CD8-positive, alpha-beta memory T cell (primary cell): ENCODE data around the gene GIMAP7. TPM values are rescaled to one million over a fixed set of nuclear protein-coding genes. Genes with fewer than 3 reads are reported as not detected.
"Not testable (repeated sequence)": the region's sequence is repeated elsewhere in the genome, so short reads cannot be mapped to it uniquely, and the experiment has no call there.

ENCODE experiments used
- CTCF ChIA-PET: fragments of 350-600 bp; sonication (Branson Sonifier 250); formaldehyde crosslinking; loops from one replicate; lab custom pipeline; 2021; ENCODE audit warnings: antibody characterized with exemption; lab: Charles Lee
- POLR2A ChIA-PET: fragments of 350-600 bp; sonication (Branson Sonifier 250); formaldehyde crosslinking; loops from one replicate; lab custom pipeline; 2021; ENCODE audit warnings: antibody characterized with exemption; lab: Charles Lee
- DNase-seq, 5 donors: peaks; one replicate each; pipeline versions ENCODE4 v3.0.0 to v3.0.0-alpha.2; 2020 to 2022; ENCODE audit warnings: mixed read lengths in 1 of 5
- H3K27ac ChIP-seq: one replicate; pipeline ENCODE4 v1.7.0; 2013; ENCODE audit warnings: low read depth, mild to moderate bottlenecking, low read length, moderate library complexity
- H3K27me3 ChIP-seq: 2 replicates; pipeline ENCODE4 v1.7.0; 2013; ENCODE audit warnings: low read length, mild to moderate bottlenecking; ENCODE audit not compliant: insufficient read depth, poor library complexity, severe bottlenecking
- H3K36me3 ChIP-seq: 2 replicates; pipeline ENCODE4 v1.7.0; 2013; ENCODE audit warnings: mild to moderate bottlenecking, low read length, moderate library complexity; ENCODE audit not compliant: insufficient read depth
- H3K4me1 ChIP-seq: 2 replicates; pipeline ENCODE4 v1.7.0; 2013; ENCODE audit warnings: mild to moderate bottlenecking, low read length, moderate library complexity; ENCODE audit not compliant: insufficient read depth
- H3K4me3 ChIP-seq: 2 replicates; pipeline ENCODE4 v1.7.0; 2013; ENCODE audit warnings: mild to moderate bottlenecking, low read length
- H3K9me3 ChIP-seq: 2 replicates; pipeline ENCODE4 v1.7.0; 2013; ENCODE audit warnings: mild to moderate bottlenecking, low read length
- H3K27ac Mint-ChIP-seq, 8 donors: one replicate each; pipeline ENCODE4 v1.8.0; 2020 to 2021; ENCODE audit warnings: mixed read lengths in 8 of 8, mild to moderate bottlenecking in 6 of 8, inconsistent platforms in 3 of 8, moderate library complexity in 3 of 8
- H3K27me3 Mint-ChIP-seq, 2 donors: one replicate each; pipeline ENCODE4 v1.8.0; 2020 to 2021; ENCODE audit warnings: mixed read lengths in 2 of 2, mild to moderate bottlenecking in 1 of 2, moderate library complexity in 1 of 2
- H3K36me3 Mint-ChIP-seq, 3 donors: one replicate each; pipeline ENCODE4 v1.8.0; 2020 to 2021; ENCODE audit warnings: mixed read lengths in 3 of 3, inconsistent platforms in 1 of 3, mild to moderate bottlenecking in 1 of 3
- H3K4me1 Mint-ChIP-seq, 3 donors: one replicate each; pipeline ENCODE4 v1.8.0; 2020 to 2021; ENCODE audit warnings: mixed read lengths in 3 of 3, inconsistent platforms in 1 of 3, mild to moderate bottlenecking in 1 of 3
- H3K4me3 Mint-ChIP-seq, 7 donors: one replicate each; pipeline ENCODE4 v1.8.0; 2020 to 2021; ENCODE audit warnings: mixed read lengths in 7 of 7, mild to moderate bottlenecking in 6 of 7, moderate library complexity in 4 of 7, inconsistent platforms in 2 of 7
- H3K9me3 Mint-ChIP-seq, 5 donors: one replicate each; pipeline ENCODE4 v1.8.0; 2020 to 2022; ENCODE audit warnings: mixed read lengths in 5 of 5, mild to moderate bottlenecking in 3 of 5, moderate library complexity in 2 of 5, inconsistent platforms in 1 of 5
- polyA plus RNA-seq: library from polyadenylated mRNA; unstranded; fragments of 300-500 nt; fragmentation: Illumina TruSeq; gene quantifications from one replicate; pipeline ENCODE4 v1.2.3, GENCODE V29; 2021
- total RNA-seq, 2 experiments: library from RNA; stranded (reverse); gene quantifications; one replicate each; pipeline ENCODE4 v1.2.3, GENCODE V29; 2021

Gene GIMAP7
- total and polyA plus RNA-seq, 3 experiments from 2014 or later = 47.3 to 861 (median 51.4) TPM

- no peaks in the 10 kb centered on the region for H3K27me3 ChIP-seq
- ChIA-PET POLR2A (interaction anchor here (0.5 to 6.6 kb wide), 10 partner anchors 8 to 235 kb away, joined by 3 to 76 read pairs (median 4); partner anchors contain the start of gene GIMAP8), CTCF (interaction anchor here (1.4 to 4.2 kb wide), 3 partner anchors 44 to 70 kb away, joined by 4 to 31 read pairs (median 8); partner anchors contain the start of genes GIMAP4 and GIMAP8)
- peak in 1 of 5 donors; percentile 47 for DNase-seq
- Mint-ChIP-seq H3K4me3 (peak overlapping the region; percentile 96 to 100 (median 100)), H3K4me1 (peaks cover 40 to 51% (median 43%) of the 10 kb centered on the region in 3 donors), H3K36me3 (peaks cover 43 to 72% (median 60%) of the 10 kb centered on the region in 3 donors), H3K27me3 (no peaks in the 10 kb centered on the region), H3K27ac (peak overlapping the region; percentile 76 to 97 (median 90)), H3K9me3 (peaks cover 11 to 34% (median 27%) of the 10 kb centered on the region in 5 donors)
- peaks cover 19% of the 10 kb centered on the region for H3K36me3 ChIP-seq
- peak overlapping the region; percentile 65 for H3K4me3 ChIP-seq
- H3K4me1 ChIP-seq = peaks cover 22% of the 10 kb centered on the region
- peak overlapping the region; percentile 38 for H3K27ac ChIP-seq
- peaks cover 8% of the 10 kb centered on the region for H3K9me3 ChIP-seq
Observed at GRCh38 chr7:150520145-150520544, 5.5 kb downstream of the GIMAP7 start.

- Histone ChIP-seq H3K36me3 (peaks cover 19% of the 10 kb centered on the region), H3K9me3 (peaks cover 12% of the 10 kb centered on the region), H3K4me1 (peaks cover 30% of the 10 kb centered on the region)
- Mint-ChIP-seq H3K9me3 (peaks cover 27 to 53% (median 50%) of the 10 kb centered on the region in 5 donors), H3K27ac (peak overlapping the region; percentile 74 to 97 (median 87)), H3K36me3 (peaks cover 32 to 63% (median 54%) of the 10 kb centered on the region in 3 donors), H3K4me1 (peaks cover 62 to 74% (median 65%) of the 10 kb centered on the region in 3 donors), H3K4me3 (peak overlapping the region; percentile 40 to 100 (median 99))
- H3K4me3 ChIP-seq, POLR2A ChIA-PET, H3K27ac ChIP-seq, DNase-seq, H3K27me3 Mint-ChIP-seq, H3K27me3 ChIP-seq: not testable (repeated sequence)
- CTCF ChIA-PET = interaction anchor here (0.7 kb wide), 1 partner anchor 25 kb away, joined by 3 read pairs; no protein-coding TSS in a partner anchor
Observed at GRCh38 chr7:150522931-150523330, 8.3 kb downstream of the GIMAP7 start.

GRCh38 chr7:150524018-150524417 is 9.3 kb downstream of the GIMAP7 start:
- ChIA-PET POLR2A (interaction anchor here (1.8 kb wide), 1 partner anchor 222 kb away, joined by 4 read pairs; no protein-coding TSS in a partner anchor), CTCF (interaction anchor here (1.2 to 2.5 kb wide), 2 partner anchors 44 to 73 kb away, joined by 3 to 9 read pairs; partner anchors contain the start of genes GIMAP4 and GIMAP8)
- H3K36me3 ChIP-seq = peaks cover 19% of the 10 kb centered on the region
- Mint-ChIP-seq H3K27me3 (no peaks in the 10 kb centered on the region), H3K9me3 (peaks cover 29 to 64% (median 60%) of the 10 kb centered on the region in 5 donors), H3K4me3 (peak overlapping the region in 6 of 7 donors; percentile 53 to 100 (median 94)), H3K27ac (peak overlapping the region; percentile 54 to 97 (median 87)), H3K4me1 (peaks cover 68 to 77% (median 71%) of the 10 kb centered on the region in 3 donors), H3K36me3 (peaks cover 29 to 66% (median 46%) of the 10 kb centered on the region in 3 donors)
- peaks cover 20% of the 10 kb centered on the region for H3K9me3 ChIP-seq
- DNase-seq = no peak
- H3K27ac ChIP-seq = no peak overlapping the region
- H3K4me3 ChIP-seq = no peak overlapping the region
- H3K4me1 ChIP-seq = peaks cover 30% of the 10 kb centered on the region
- H3K27me3 ChIP-seq = no peaks in the 10 kb centered on the region

- H3K4me3 ChIP-seq = no peak overlapping the region
- H3K27ac Mint-ChIP-seq = no peak overlapping the region
- peaks cover 22 to 32% (median 25%) of the 10 kb centered on the region in 3 donors for H3K4me1 Mint-ChIP-seq
- H3K27me3 ChIP-seq = no peaks in the 10 kb centered on the region
- H3K36me3 ChIP-seq = no peaks in the 10 kb centered on the region
- H3K9me3 Mint-ChIP-seq = peaks cover 32 to 67% (median 57%) of the 10 kb centered on the region in 5 donors
- H3K27me3 Mint-ChIP-seq = no peaks in the 10 kb centered on the region
- ChIA-PET CTCF (interaction anchor here (1.7 kb wide), 1 partner anchor 83 kb away, joined by 4 read pairs; no protein-coding TSS in a partner anchor), POLR2A (no interaction called here)
- H3K36me3 Mint-ChIP-seq = peaks cover 24 to 74% (median 34%) of the 10 kb centered on the region in 3 donors
- no peaks in the 10 kb centered on the region for H3K4me1 ChIP-seq
- no peak overlapping the region for H3K27ac ChIP-seq
- H3K4me3 Mint-ChIP-seq = no peak overlapping the region
- no peak for DNase-seq
- peaks cover 20% of the 10 kb centered on the region for H3K9me3 ChIP-seq
Observed at GRCh38 chr7:150531704-150532103, 17.0 kb downstream of the GIMAP7 start.

GRCh38 chr7:150538259-150538658 is 23.6 kb downstream of the GIMAP7 start:
- peaks cover 9 to 74% (median 21%) of the 10 kb centered on the region in 3 donors for H3K36me3 Mint-ChIP-seq
- POLR2A ChIA-PET = no interaction called here

GRCh38 chr7:150553163-150553562 is 38.5 kb downstream of the GIMAP7 start:
- Mint-ChIP-seq H3K9me3 (peaks cover 26 to 75% (median 62%) of the 10 kb centered on the region in 5 donors), H3K36me3 (peaks cover 11 to 65% (median 43%) of the 10 kb centered on the region in 3 donors), H3K4me1 (peaks cover 65 to 70% (median 70%) of the 10 kb centered on the region in 3 donors), H3K4me3 (peak overlapping the region in 5 of 7 donors; percentile 12 to 30 (median 18)), H3K27me3 (no peaks in the 10 kb centered on the region), H3K27ac (peak overlapping the region; percentile 23 to 96 (median 80))
- H3K36me3 ChIP-seq = no peaks in the 10 kb centered on the region
- ChIA-PET POLR2A (no interaction called here), CTCF (interaction anchor here (1.1 to 1.3 kb wide), 3 partner anchors 15 to 202 kb away, joined by 3 to 5 read pairs (median 4); no protein-coding TSS in a partner anchor)
- H3K27ac ChIP-seq = no peak overlapping the region
- peaks cover 62% of the 10 kb centered on the region for H3K4me1 ChIP-seq
- no peak for DNase-seq
- peaks cover 5% of the 10 kb centered on the region for H3K9me3 ChIP-seq
- H3K4me3 ChIP-seq = no peak overlapping the region
- no peaks in the 10 kb centered on the region for H3K27me3 ChIP-seq

More at GRCh38 chr7:150538259-150538658, 23.6 kb downstream of the GIMAP7 start:
- CTCF ChIA-PET = interaction anchor here (1.2 to 1.6 kb wide), 3 partner anchors 12 to 89 kb away, joined by 3 to 5 read pairs (median 4); no protein-coding TSS in a partner anchor
- Histone ChIP-seq H3K4me3 (no peak overlapping the region), H3K4me1 (no peaks in the 10 kb centered on the region), H3K27ac (no peak overlapping the region), H3K9me3 (peaks cover 29% of the 10 kb centered on the region), H3K27me3 (no peaks in the 10 kb centered on the region), H3K36me3 (no peaks in the 10 kb centered on the region)
- peaks cover 4 to 25% (median 5%) of the 10 kb centered on the region in 3 donors for H3K4me1 Mint-ChIP-seq
- no peak overlapping the region for H3K4me3 Mint-ChIP-seq
- no peaks in the 10 kb centered on the region for H3K27me3 Mint-ChIP-seq
- H3K27ac Mint-ChIP-seq = no peak overlapping the region
- peaks cover 18 to 64% (median 57%) of the 10 kb centered on the region in 5 donors for H3K9me3 Mint-ChIP-seq
- no peak for DNase-seq

- Mint-ChIP-seq H3K4me3 (peak overlapping the region; percentile 49 to 79 (median 68)), H3K27me3 (no peaks in the 10 kb centered on the region), H3K4me1 (peaks cover 76 to 91% (median 89%) of the 10 kb centered on the region in 3 donors), H3K36me3 (peaks cover 9 to 74% (median 46%) of the 10 kb centered on the region in 3 donors), H3K27ac (peak overlapping the region; percentile 85 to 98 (median 92)), H3K9me3 (peaks cover 29 to 79% (median 71%) of the 10 kb centered on the region in 5 donors)
- H3K36me3 ChIP-seq = no peaks in the 10 kb centered on the region
- POLR2A ChIA-PET = interaction anchor here (0.7 to 0.8 kb wide), 2 partner anchors 38 to 1435 kb away, joined by 3 to 4 read pairs; no protein-coding TSS in a partner anchor
- DNase-seq = peak in 3 of 5 donors; percentile 62 to 68 (median 67)
- peak overlapping the region; percentile 6 for H3K4me3 ChIP-seq
- H3K27me3 ChIP-seq = no peaks in the 10 kb centered on the region
- H3K27ac ChIP-seq = no peak overlapping the region
- H3K4me1 ChIP-seq = peaks cover 73% of the 10 kb centered on the region
- CTCF ChIA-PET = no interaction called here
- H3K9me3 ChIP-seq = peaks cover 8% of the 10 kb centered on the region
Observed at GRCh38 chr7:150556521-150557138, 42.0 kb downstream of the GIMAP7 start.
